HG03039 (cell line): ENCODE data around the gene L1CAM.

Experiments
- ATAC-seq: cut with Tn5 transposase; IDR thresholded peaks from one replicate; pipeline ENCODE4 v1.9.1; 2021; ENCODE audit warnings: mild to moderate bottlenecking, moderate library complexity; ENCODE audit not compliant: unreplicated experiment

L1CAM gene

DNA sequence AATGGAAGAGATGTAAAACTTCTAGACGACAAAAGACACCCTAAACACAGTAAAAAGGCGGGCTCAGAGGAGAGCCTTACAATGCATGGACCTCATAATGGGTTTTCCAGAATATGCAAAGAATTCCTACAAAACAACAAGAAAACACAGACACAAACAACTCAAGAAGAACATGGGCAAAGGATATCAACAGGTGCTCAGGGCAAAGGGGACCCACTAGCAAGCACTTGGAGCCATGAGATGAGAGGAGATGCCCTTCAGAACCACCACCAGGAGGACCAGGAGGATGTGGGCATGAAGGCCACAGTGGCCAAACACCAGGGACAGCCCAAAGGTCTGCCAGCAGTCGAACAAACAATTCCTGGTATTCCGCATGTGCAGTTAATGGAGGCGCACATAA lies 72.8 kb downstream of the L1CAM start:
- no peak for ATAC-seq

GRCh38 chrX:153812220-153812619 lies 73.8 kb downstream of the L1CAM start:
- no peak for ATAC-seq
